Skeletal muscle satellite cell (primary cell): Measurements from ENCODE around the gene PCAT7.
"Not testable (repeated sequence)": the region's sequence is repeated elsewhere in the genome, so short reads cannot be mapped to it uniquely, and the experiment has no call there.

Experiments
- H3K27me3 ChIP-seq: 2 replicates; pipeline ENCODE4 v1.7.0; 2013; ENCODE audit warnings: low read length; ENCODE audit not compliant: control insufficient read depth, insufficient read depth
- H3K36me3 ChIP-seq: 2 replicates; pipeline ENCODE4 v1.7.0; 2013; ENCODE audit warnings: mild to moderate bottlenecking, control low read depth, low read length; ENCODE audit not compliant: insufficient read depth
- H3K4me1 ChIP-seq: 2 replicates; pipeline ENCODE4 v1.7.0; 2013; ENCODE audit warnings: low read length; ENCODE audit not compliant: control insufficient read depth, insufficient read depth
- H3K4me2 ChIP-seq: 2 replicates; pipeline ENCODE4 v1.7.0; 2013; ENCODE audit warnings: mild to moderate bottlenecking, low read length
- H3K4me3 ChIP-seq: 2 replicates; pipeline ENCODE4 v1.7.0; 2013; ENCODE audit warnings: low read length
- H3K9ac ChIP-seq: 2 replicates; pipeline ENCODE4 v1.7.0; 2013; ENCODE audit warnings: mild to moderate bottlenecking, low read depth, low read length, moderate library complexity
- H3K9me3 ChIP-seq: replicated peaks from 2 replicates; pipeline ENCODE4 v1.7.0; 2013; ENCODE audit warnings: mild to moderate bottlenecking, control low read depth, low read length

Gene PCAT7

GRCh38 chr9:94533155-94533554 is 21.7 kb upstream of the PCAT7 start:
- Histone ChIP-seq H3K4me2 (no peak overlapping the region), H3K4me1 (no peaks in the 10 kb centered on the region), H3K36me3 (no peaks in the 10 kb centered on the region), H3K9me3 (no peaks in the 10 kb centered on the region), H3K4me3 (no peak overlapping the region), H3K9ac (no peak overlapping the region), H3K27me3 (peaks cover 3% of the 10 kb centered on the region)

DNA sequence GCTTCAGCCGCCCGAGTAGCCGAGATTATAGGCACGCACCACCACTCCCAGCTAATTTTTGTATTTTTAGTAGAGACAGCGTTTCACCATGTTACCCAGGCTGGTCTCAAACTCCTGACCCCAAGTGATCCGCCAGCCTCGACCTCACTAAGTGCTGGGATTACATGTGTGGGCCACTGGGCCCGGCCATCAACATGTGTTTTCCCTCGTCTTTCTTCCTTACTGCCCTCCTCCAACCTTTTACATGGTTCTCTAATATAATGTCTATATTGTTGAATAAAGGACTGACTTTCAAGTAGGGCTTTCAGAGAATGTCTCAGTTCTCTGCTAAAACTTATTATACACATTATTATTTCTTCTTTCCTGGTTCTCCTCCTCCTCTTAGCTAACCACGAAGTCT is 21.3 kb upstream of the PCAT7 start:
- Histone ChIP-seq H3K4me3 (no peak overlapping the region), H3K4me2 (no peak overlapping the region), H3K27me3 (peaks cover 3% of the 10 kb centered on the region), H3K36me3 (no peaks in the 10 kb centered on the region), H3K9ac (no peak overlapping the region), H3K9me3 (no peaks in the 10 kb centered on the region), H3K4me1 (no peaks in the 10 kb centered on the region)

GRCh38 chr9:94534901-94535300 is 20.0 kb upstream of the PCAT7 start:
- Histone ChIP-seq H3K4me1 (no peaks in the 10 kb centered on the region), H3K36me3 (no peaks in the 10 kb centered on the region), H3K9me3 (no peaks in the 10 kb centered on the region), H3K9ac (no peak overlapping the region), H3K27me3 (peaks cover 3% of the 10 kb centered on the region), H3K4me3 (no peak overlapping the region), H3K4me2 (no peak overlapping the region)

- H3K4me2 ChIP-seq = no peak overlapping the region
- H3K9me3 ChIP-seq = no peaks in the 10 kb centered on the region
- no peak overlapping the region for H3K9ac ChIP-seq
- peaks cover 3% of the 10 kb centered on the region for H3K27me3 ChIP-seq
- no peak overlapping the region for H3K4me3 ChIP-seq
- no peaks in the 10 kb centered on the region for H3K36me3 ChIP-seq
- H3K4me1 ChIP-seq = no peaks in the 10 kb centered on the region
Observed at GRCh38 chr9:94538908-94539307, 16.0 kb upstream of the PCAT7 start.

GRCh38 chr9:94544335-94544734 is 10.5 kb upstream of the PCAT7 start:
- H3K4me3 ChIP-seq = not testable (repeated sequence)

GRCh38 chr9:94545940-94546339 is 8.9 kb upstream of the PCAT7 start:
- Histone ChIP-seq H3K4me1 (no peaks in the 10 kb centered on the region), H3K4me3 (no peak overlapping the region), H3K9me3 (no peaks in the 10 kb centered on the region), H3K36me3 (no peaks in the 10 kb centered on the region), H3K9ac (no peak overlapping the region), H3K4me2 (no peak overlapping the region), H3K27me3 (peaks cover under 1% of the 10 kb centered on the region)

More at GRCh38 chr9:94544335-94544734, 10.5 kb upstream of the PCAT7 start:
- H3K4me2 ChIP-seq, H3K36me3 ChIP-seq, H3K4me1 ChIP-seq, H3K9me3 ChIP-seq, H3K9ac ChIP-seq, H3K27me3 ChIP-seq: not testable (repeated sequence)

- Histone ChIP-seq H3K9ac (no peak overlapping the region), H3K9me3 (no peaks in the 10 kb centered on the region), H3K27me3 (peaks cover 3% of the 10 kb centered on the region), H3K4me3 (no peak overlapping the region), H3K4me1 (no peaks in the 10 kb centered on the region), H3K4me2 (no peak overlapping the region), H3K36me3 (no peaks in the 10 kb centered on the region)
Observed at GRCh38 chr9:94553029-94553938, 1.6 kb upstream of the PCAT7 start.

GRCh38 chr9:94554078-94554438 is 825 bp upstream of the PCAT7 start:
- Histone ChIP-seq H3K4me2 (no peak overlapping the region), H3K4me3 (no peak overlapping the region), H3K9ac (no peak overlapping the region), H3K9me3 (no peaks in the 10 kb centered on the region), H3K27me3 (peaks cover 3% of the 10 kb centered on the region), H3K4me1 (no peaks in the 10 kb centered on the region), H3K36me3 (no peaks in the 10 kb centered on the region)

GRCh38 chr9:94557376-94557775 is 2.5 kb downstream of the PCAT7 start:
- no peak overlapping the region for H3K4me3 ChIP-seq
- H3K36me3 ChIP-seq = no peaks in the 10 kb centered on the region
- H3K4me2 ChIP-seq = no peak overlapping the region
- no peaks in the 10 kb centered on the region for H3K9me3 ChIP-seq
- no peak overlapping the region for H3K9ac ChIP-seq
- no peaks in the 10 kb centered on the region for H3K4me1 ChIP-seq
- no peaks in the 10 kb centered on the region for H3K27me3 ChIP-seq

- Histone ChIP-seq H3K27me3 (no peaks in the 10 kb centered on the region), H3K36me3 (no peaks in the 10 kb centered on the region), H3K4me2 (no peak overlapping the region), H3K4me3 (no peak overlapping the region), H3K9ac (no peak overlapping the region), H3K4me1 (no peaks in the 10 kb centered on the region), H3K9me3 (no peaks in the 10 kb centered on the region)
Observed at GRCh38 chr9:94560237-94560636, 5.4 kb downstream of the PCAT7 start.

- H3K9me3 ChIP-seq = no peaks in the 10 kb centered on the region
- H3K4me3 ChIP-seq = no peak overlapping the region
- H3K27me3 ChIP-seq = peaks cover 8% of the 10 kb centered on the region
- H3K4me1 ChIP-seq = no peaks in the 10 kb centered on the region
- H3K9ac ChIP-seq = no peak overlapping the region
- H3K36me3 ChIP-seq = no peaks in the 10 kb centered on the region
- no peak overlapping the region for H3K4me2 ChIP-seq
Observed at GRCh38 chr9:94563548-94563947, 8.7 kb downstream of the PCAT7 start.

DNA sequence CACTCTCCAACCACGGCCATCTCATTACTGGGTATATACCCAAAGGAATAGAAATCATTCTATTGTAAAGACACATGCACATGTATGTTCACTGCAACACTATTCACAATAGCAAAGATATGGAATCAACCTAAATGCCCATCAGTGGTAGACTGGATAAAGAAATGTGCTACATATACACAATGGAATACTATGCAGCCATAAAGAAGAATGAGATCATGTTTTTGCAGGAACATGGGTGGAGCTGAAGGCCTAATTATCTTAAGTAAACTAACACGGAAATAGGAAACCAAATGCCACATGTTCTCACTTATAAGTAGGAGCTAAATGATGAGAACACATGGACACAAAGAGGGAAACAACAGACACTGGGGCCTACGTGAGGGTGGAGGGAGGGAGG is 9.4 kb downstream of the PCAT7 start:
- not testable (repeated sequence) for H3K9me3 ChIP-seq, H3K9ac ChIP-seq, H3K4me3 ChIP-seq, H3K36me3 ChIP-seq, H3K4me1 ChIP-seq, H3K4me2 ChIP-seq
- H3K27me3 ChIP-seq = peaks cover 14% of the 10 kb centered on the region
